ENCODE data around the gene LRRC8D. TPM values are rescaled to one million over a fixed set of nuclear protein-coding genes. Genes with fewer than 3 reads are reported as not detected.
A peak's percentile ranks its signal among the peaks of the same experiment; 100 is the strongest.

Gene LRRC8D
- total RNA-seq, 1 donor from 2014 or later, result 33.9 TPM

- no peaks in the 10 kb centered on the region for H3K9me3 Mint-ChIP-seq (ENCODE audit: unreplicated experiment)
- peaks cover 20% of the 10 kb centered on the region for H3K4me1 Mint-ChIP-seq (ENCODE audit: unreplicated experiment)
- peak overlapping the region; percentile 79 for H3K4me3 Mint-ChIP-seq (ENCODE audit: unreplicated experiment)
- peak overlapping the region; percentile 52 for H3K27ac Mint-ChIP-seq (ENCODE audit: unreplicated experiment)
- peaks cover 2% of the 10 kb centered on the region for H3K27me3 Mint-ChIP-seq (ENCODE audit: unreplicated experiment)
- TF ChIP-seq CTCF (IDR thresholded peaks at IDR 0.05; ENCODE audit: unreplicated experiment), result no peak
- H3K36me3 Mint-ChIP-seq (ENCODE audit: low read depth, unreplicated experiment), result peaks cover 7% of the 10 kb centered on the region
- no peak for DNase-seq (ENCODE audit: low spot score)
Measured at GRCh38 chr1:89844241-89844807, 23.5 kb downstream of the LRRC8D start.

GRCh38 chr1:89844860-89845259 is 24.0 kb downstream of the LRRC8D start:
- Mint-ChIP-seq H3K36me3 (ENCODE audit: low read depth, unreplicated experiment) (peaks cover 7% of the 10 kb centered on the region), H3K27ac (ENCODE audit: unreplicated experiment) (no peak overlapping the region), H3K4me1 (ENCODE audit: unreplicated experiment) (peaks cover 17% of the 10 kb centered on the region), H3K9me3 (ENCODE audit: unreplicated experiment) (no peaks in the 10 kb centered on the region), H3K27me3 (ENCODE audit: unreplicated experiment) (peaks cover 2% of the 10 kb centered on the region), H3K4me3 (ENCODE audit: unreplicated experiment) (no peak overlapping the region)
- TF ChIP-seq CTCF (IDR thresholded peaks at IDR 0.05; ENCODE audit: unreplicated experiment), result no peak
- no peak for DNase-seq (ENCODE audit: low spot score)

- no peak for TF ChIP-seq CTCF (IDR thresholded peaks at IDR 0.05; ENCODE audit: unreplicated experiment)
- H3K4me1 Mint-ChIP-seq (ENCODE audit: unreplicated experiment), result peaks cover 17% of the 10 kb centered on the region
- no peak for DNase-seq (ENCODE audit: low spot score)
- H3K27me3 Mint-ChIP-seq (ENCODE audit: unreplicated experiment), result peaks cover 2% of the 10 kb centered on the region
- no peak overlapping the region for H3K27ac Mint-ChIP-seq (ENCODE audit: unreplicated experiment)
- no peak overlapping the region for H3K4me3 Mint-ChIP-seq (ENCODE audit: unreplicated experiment)
- H3K36me3 Mint-ChIP-seq (ENCODE audit: low read depth, unreplicated experiment), result peaks cover 7% of the 10 kb centered on the region
- H3K9me3 Mint-ChIP-seq (ENCODE audit: unreplicated experiment), result no peaks in the 10 kb centered on the region
Measured at GRCh38 chr1:89847191-89847729, 26.4 kb downstream of the LRRC8D start.

- peaks cover 4% of the 10 kb centered on the region for H3K4me1 Mint-ChIP-seq (ENCODE audit: unreplicated experiment)
- no peak for TF ChIP-seq CTCF (IDR thresholded peaks at IDR 0.05; ENCODE audit: unreplicated experiment)
- H3K4me3 Mint-ChIP-seq (ENCODE audit: unreplicated experiment), result no peak overlapping the region
- H3K9me3 Mint-ChIP-seq (ENCODE audit: unreplicated experiment), result no peaks in the 10 kb centered on the region
- no peak overlapping the region for H3K27ac Mint-ChIP-seq (ENCODE audit: unreplicated experiment)
- no peak for DNase-seq (ENCODE audit: low spot score)
- no peaks in the 10 kb centered on the region for H3K36me3 Mint-ChIP-seq (ENCODE audit: low read depth, unreplicated experiment)
- H3K27me3 Mint-ChIP-seq (ENCODE audit: unreplicated experiment), result no peaks in the 10 kb centered on the region
Measured at GRCh38 chr1:89850844-89851415, 30.1 kb downstream of the LRRC8D start.

- H3K27me3 Mint-ChIP-seq (ENCODE audit: unreplicated experiment), result no peaks in the 10 kb centered on the region
- no peaks in the 10 kb centered on the region for H3K4me1 Mint-ChIP-seq (ENCODE audit: unreplicated experiment)
- no peak for DNase-seq (ENCODE audit: low spot score)
- H3K36me3 Mint-ChIP-seq (ENCODE audit: low read depth, unreplicated experiment), result no peaks in the 10 kb centered on the region
- TF ChIP-seq CTCF (IDR thresholded peaks at IDR 0.05; ENCODE audit: unreplicated experiment), result no peak
- H3K27ac Mint-ChIP-seq (ENCODE audit: unreplicated experiment), result no peak overlapping the region
- H3K4me3 Mint-ChIP-seq (ENCODE audit: unreplicated experiment), result no peak overlapping the region
- no peaks in the 10 kb centered on the region for H3K9me3 Mint-ChIP-seq (ENCODE audit: unreplicated experiment)
Measured at GRCh38 chr1:89854140-89854539, 33.3 kb downstream of the LRRC8D start.

Data from endothelial cell (in vitro differentiated cells).